MG63 (cell line): Measurements from ENCODE around the gene SLC36A3. TPM values are rescaled to one million over a fixed set of nuclear protein-coding genes. Genes with fewer than 3 reads are reported as not detected.

Experiments used
- DNase-seq: peaks from one replicate; pipeline ENCODE4 v3.0.0-alpha.2; 2020
- H3K27me3 ChIP-seq: fragments of 250-450 bp; sonication (Bioruptor Pico); 2 replicates; pipeline ENCODE4 v1.5.1; 2020; ENCODE audit warnings: mild to moderate bottlenecking, moderate library complexity
- H3K36me3 ChIP-seq: fragments of 250-450 bp; sonication (Bioruptor Pico); 2 replicates; pipeline ENCODE4 v1.5.1; 2020; ENCODE audit warnings: mild to moderate bottlenecking, moderate library complexity
- H3K4me3 ChIP-seq: fragments of 250-450 bp; sonication (Bioruptor Pico); 2 replicates; pipeline ENCODE4 v1.5.1; 2020; ENCODE audit warnings: mild to moderate bottlenecking, moderate library complexity
- H3K9me3 ChIP-seq: fragments of 250-450 bp; sonication (Bioruptor Pico); 2 replicates; pipeline ENCODE4 v1.5.1; 2020; ENCODE audit warnings: mild to moderate bottlenecking, moderate library complexity
- total RNA-seq: library from RNA; depleted of rRNA; stranded (reverse); fragments of >200 nt; shearing (Covaris generic); gene quantifications from 2 replicates; pipeline ENCODE4 v1.2.3, GENCODE V29; 2014; ENCODE audit warnings: low replicate concordance

SLC36A3 gene
- total RNA-seq, 1 experiment from 2014 or later, result not detected

GRCh38 chr5:151283120-151283825 is 20.3 kb downstream of the SLC36A3 start:
- DNase-seq, result no peak
- no peak overlapping the region for H3K4me3 ChIP-seq
- no peaks in the 10 kb centered on the region for H3K36me3 ChIP-seq
- H3K27me3 ChIP-seq, result peaks cover 13% of the 10 kb centered on the region
- H3K9me3 ChIP-seq, result no peaks in the 10 kb centered on the region

- no peaks in the 10 kb centered on the region for H3K36me3 ChIP-seq
- no peak for DNase-seq
- H3K4me3 ChIP-seq, result no peak overlapping the region
- no peaks in the 10 kb centered on the region for H3K9me3 ChIP-seq
- peaks cover 13% of the 10 kb centered on the region for H3K27me3 ChIP-seq
Measured at GRCh38 chr5:151281001-151281639, 22.4 kb downstream of the SLC36A3 start.

- Histone ChIP-seq H3K27me3 (peaks cover 11% of the 10 kb centered on the region), H3K4me3 (no peak overlapping the region), H3K9me3 (no peaks in the 10 kb centered on the region), H3K36me3 (no peaks in the 10 kb centered on the region)
- no peak for DNase-seq
Measured at GRCh38 chr5:151280443-151280842, 23.1 kb downstream of the SLC36A3 start.

- DNase-seq, result no peak
- no peaks in the 10 kb centered on the region for H3K36me3 ChIP-seq
- no peaks in the 10 kb centered on the region for H3K9me3 ChIP-seq
- H3K4me3 ChIP-seq, result no peak overlapping the region
- H3K27me3 ChIP-seq, result peaks cover 14% of the 10 kb centered on the region
Measured at GRCh38 chr5:151278845-151279244, 24.7 kb downstream of the SLC36A3 start.

- no peaks in the 10 kb centered on the region for H3K9me3 ChIP-seq
- no peak overlapping the region for H3K4me3 ChIP-seq
- no peak for DNase-seq
- peaks cover 9% of the 10 kb centered on the region; the same call in 1 of the 2 replicates for H3K27me3 ChIP-seq
- H3K36me3 ChIP-seq, result no peaks in the 10 kb centered on the region
Measured at GRCh38 chr5:151275803-151276202, 27.8 kb downstream of the SLC36A3 start.

- no peak for DNase-seq
- Histone ChIP-seq H3K27me3 (peaks cover 8% of the 10 kb centered on the region; the same call in 1 of the 2 replicates), H3K4me3 (no peak overlapping the region), H3K9me3 (no peaks in the 10 kb centered on the region), H3K36me3 (no peaks in the 10 kb centered on the region)
Measured at GRCh38 chr5:151274666-151275065, 28.9 kb downstream of the SLC36A3 start.

GRCh38 chr5:151271336-151271735 is 32.2 kb downstream of the SLC36A3 start:
- Histone ChIP-seq H3K27me3 (0 out of 2 replicates have a peak, but pooled peaks cover 3% of the 10 kb centered on the region), H3K36me3 (no peaks in the 10 kb centered on the region), H3K4me3 (no peak overlapping the region), H3K9me3 (no peaks in the 10 kb centered on the region)
- DNase-seq, result no peak

- Histone ChIP-seq H3K27me3 (0 out of 2 replicates have a peak, but pooled peaks cover 3% of the 10 kb centered on the region), H3K36me3 (no peaks in the 10 kb centered on the region), H3K9me3 (no peaks in the 10 kb centered on the region), H3K4me3 (no peak overlapping the region)
- no peak for DNase-seq
Measured at GRCh38 chr5:151270599-151270998, 33.0 kb downstream of the SLC36A3 start.

GRCh38 chr5:151267491-151268260 is 35.9 kb downstream of the SLC36A3 start:
- Histone ChIP-seq H3K9me3 (no peaks in the 10 kb centered on the region), H3K27me3 (no peaks in the 10 kb centered on the region), H3K36me3 (no peaks in the 10 kb centered on the region), H3K4me3 (no peak overlapping the region)
- no peak for DNase-seq

- peak; percentile 55 for DNase-seq
- H3K4me3 ChIP-seq, result no peak overlapping the region
- H3K27me3 ChIP-seq, result no peaks in the 10 kb centered on the region
- no peaks in the 10 kb centered on the region; the same call in 1 of the 2 replicates for H3K36me3 ChIP-seq
- H3K9me3 ChIP-seq, result no peaks in the 10 kb centered on the region
Measured at GRCh38 chr5:151264113-151264512, 39.5 kb downstream of the SLC36A3 start.

GRCh38 chr5:151262532-151262931 is 41.0 kb downstream of the SLC36A3 start:
- no peak for DNase-seq
- Histone ChIP-seq H3K27me3 (no peaks in the 10 kb centered on the region), H3K4me3 (no peak overlapping the region), H3K9me3 (no peaks in the 10 kb centered on the region), H3K36me3 (no peaks in the 10 kb centered on the region; the same call in 1 of the 2 replicates)

GRCh38 chr5:151259931-151260330 is 43.6 kb downstream of the SLC36A3 start:
- DNase-seq, result no peak
- no peaks in the 10 kb centered on the region; the same call in 1 of the 2 replicates for H3K36me3 ChIP-seq
- no peaks in the 10 kb centered on the region for H3K9me3 ChIP-seq
- no peaks in the 10 kb centered on the region for H3K27me3 ChIP-seq
- H3K4me3 ChIP-seq, result no peak overlapping the region

- Histone ChIP-seq H3K27me3 (no peaks in the 10 kb centered on the region), H3K4me3 (no peak overlapping the region), H3K36me3 (no peaks in the 10 kb centered on the region; the same call in 1 of the 2 replicates), H3K9me3 (no peaks in the 10 kb centered on the region)
- DNase-seq, result no peak
Measured at GRCh38 chr5:151258816-151259215, 44.8 kb downstream of the SLC36A3 start.

- no peaks in the 10 kb centered on the region for H3K27me3 ChIP-seq
- no peak for DNase-seq
- H3K4me3 ChIP-seq, result no peak overlapping the region
- H3K36me3 ChIP-seq, result no peaks in the 10 kb centered on the region; the same call in 1 of the 2 replicates
- no peaks in the 10 kb centered on the region for H3K9me3 ChIP-seq
Measured at GRCh38 chr5:151258201-151258611, 45.4 kb downstream of the SLC36A3 start.

- H3K4me3 ChIP-seq, result no peak overlapping the region
- H3K27me3 ChIP-seq, result no peaks in the 10 kb centered on the region
- DNase-seq, result no peak
- H3K9me3 ChIP-seq, result no peaks in the 10 kb centered on the region
- H3K36me3 ChIP-seq, result no peaks in the 10 kb centered on the region; the same call in 1 of the 2 replicates
Measured at GRCh38 chr5:151257731-151258181, 45.8 kb downstream of the SLC36A3 start.

GRCh38 chr5:151255621-151256286 is 47.8 kb downstream of the SLC36A3 start:
- H3K4me3 ChIP-seq, result no peak overlapping the region
- H3K36me3 ChIP-seq, result no peaks in the 10 kb centered on the region; the same call in 1 of the 2 replicates
- H3K9me3 ChIP-seq, result no peaks in the 10 kb centered on the region
- H3K27me3 ChIP-seq, result no peaks in the 10 kb centered on the region
- DNase-seq, result no peak
